ENCODE data around the gene PDK4.

- TF ChIP-seq HCFC1 (IDR thresholded peaks at IDR 0.05; ENCODE audit: low read depth, low read length) (no peak), REST (IDR thresholded peaks at IDR 0.05; ENCODE audit: borderline replicate concordance) (no peak), REST (CRISPR knock-in tag; IDR thresholded peaks at IDR 0.05; ENCODE audit: low read depth) (no peak), POLR2A (conservative IDR thresholded peaks at IDR 0.05) (no peak), ATF2 (CRISPR knock-in tag; IDR thresholded peaks at IDR 0.05) (no peak), NFE2L1 (tag; IDR thresholded peaks at IDR 0.05; ENCODE audit: borderline replicate concordance, low read depth) (no peak), POLR2AphosphoS5 (IDR thresholded peaks at IDR 0.05; ENCODE audit: control insufficient read depth, insufficient read depth, low read depth, low read length) (no peak), CC2D1A (IDR thresholded peaks at IDR 0.05) (no peak)
These were observed 13.1 kb upstream of the PDK4 start for GRCh38 chr7:95609277-95609971.

Data from K562 (cell line).